Measurements from ENCODE around the gene EEF1B2. TPM values are rescaled to one million over a fixed set of nuclear protein-coding genes. Genes with fewer than 3 reads are reported as not detected.

EEF1B2 gene
- total and polyA plus RNA-seq, 2 experiments from 2014 or later: 305 to 673 TPM

DNA sequence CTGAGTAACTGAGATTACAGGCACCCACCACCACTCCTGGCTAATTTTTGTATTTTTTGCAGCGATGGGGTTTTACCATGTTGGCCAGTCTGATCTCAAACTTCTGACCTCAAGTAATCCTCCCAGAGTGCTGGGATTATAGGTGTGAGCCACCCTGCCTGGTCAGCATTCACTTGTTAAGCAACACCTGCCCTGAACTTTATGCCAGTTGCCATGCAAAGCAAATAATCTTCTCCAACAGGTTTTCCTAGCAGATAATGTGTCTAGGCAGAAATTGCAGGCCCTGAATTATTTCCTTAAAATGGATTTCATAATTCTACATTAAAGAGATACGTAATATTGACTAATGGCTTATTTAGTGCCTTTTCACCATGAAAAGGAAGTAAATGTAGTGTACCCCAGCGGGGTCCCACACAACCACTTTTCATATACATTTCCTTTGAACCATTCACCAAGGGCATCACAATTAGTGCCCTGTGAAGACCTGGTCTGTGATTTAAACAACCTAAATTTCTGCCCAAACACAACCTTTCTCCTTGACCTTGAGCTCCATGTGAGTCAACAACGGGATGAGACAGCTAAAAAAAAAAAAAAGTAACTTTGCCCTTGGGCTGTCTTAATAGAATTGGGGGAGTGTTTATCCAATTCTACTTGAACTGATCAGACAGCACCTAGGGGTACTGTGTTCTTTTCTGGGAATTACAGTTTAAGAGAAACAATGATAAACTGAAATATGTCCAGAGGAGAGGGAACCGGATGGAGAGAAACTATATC is 41.6 kb downstream of the EEF1B2 start:
- TF ChIP-seq ZNF114 (CRISPR knock-in tag; IDR thresholded peaks at IDR 0.05): no peak
- TF ChIP-seq, protein P1, sequence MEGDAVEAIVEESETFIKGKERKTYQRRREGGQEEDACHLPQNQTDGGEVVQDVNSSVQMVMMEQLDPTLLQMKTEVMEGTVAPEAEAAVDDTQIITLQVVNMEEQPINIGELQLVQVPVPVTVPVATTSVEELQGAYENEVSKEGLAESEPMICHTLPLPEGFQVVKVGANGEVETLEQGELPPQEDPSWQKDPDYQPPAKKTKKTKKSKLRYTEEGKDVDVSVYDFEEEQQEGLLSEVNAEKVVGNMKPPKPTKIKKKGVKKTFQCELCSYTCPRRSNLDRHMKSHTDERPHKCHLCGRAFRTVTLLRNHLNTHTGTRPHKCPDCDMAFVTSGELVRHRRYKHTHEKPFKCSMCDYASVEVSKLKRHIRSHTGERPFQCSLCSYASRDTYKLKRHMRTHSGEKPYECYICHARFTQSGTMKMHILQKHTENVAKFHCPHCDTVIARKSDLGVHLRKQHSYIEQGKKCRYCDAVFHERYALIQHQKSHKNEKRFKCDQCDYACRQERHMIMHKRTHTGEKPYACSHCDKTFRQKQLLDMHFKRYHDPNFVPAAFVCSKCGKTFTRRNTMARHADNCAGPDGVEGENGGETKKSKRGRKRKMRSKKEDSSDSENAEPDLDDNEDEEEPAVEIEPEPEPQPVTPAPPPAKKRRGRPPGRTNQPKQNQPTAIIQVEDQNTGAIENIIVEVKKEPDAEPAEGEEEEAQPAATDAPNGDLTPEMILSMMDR (conservative IDR thresholded peaks at IDR 0.05; ENCODE audit: low read depth in 2 of 2): no peak
- TF ChIP-seq EZH2 (IDR thresholded peaks at IDR 0.05; ENCODE audit: low read depth, unreplicated experiment): no peak
- no peak for TF ChIP-seq STAT1 (IDR thresholded peaks at IDR 0.05; ENCODE audit: unreplicated experiment)
- TF ChIP-seq CREB1 (CRISPR knock-in tag; IDR thresholded peaks at IDR 0.05; ENCODE audit: low read depth): no peak
- no peak for TF ChIP-seq NANOG (IDR thresholded peaks at IDR 0.05; ENCODE audit: borderline replicate concordance)
- TF ChIP-seq JUNB (IDR thresholded peaks at IDR 0.05; ENCODE audit: unreplicated experiment): no peak
- TF ChIP-seq, protein P2, sequence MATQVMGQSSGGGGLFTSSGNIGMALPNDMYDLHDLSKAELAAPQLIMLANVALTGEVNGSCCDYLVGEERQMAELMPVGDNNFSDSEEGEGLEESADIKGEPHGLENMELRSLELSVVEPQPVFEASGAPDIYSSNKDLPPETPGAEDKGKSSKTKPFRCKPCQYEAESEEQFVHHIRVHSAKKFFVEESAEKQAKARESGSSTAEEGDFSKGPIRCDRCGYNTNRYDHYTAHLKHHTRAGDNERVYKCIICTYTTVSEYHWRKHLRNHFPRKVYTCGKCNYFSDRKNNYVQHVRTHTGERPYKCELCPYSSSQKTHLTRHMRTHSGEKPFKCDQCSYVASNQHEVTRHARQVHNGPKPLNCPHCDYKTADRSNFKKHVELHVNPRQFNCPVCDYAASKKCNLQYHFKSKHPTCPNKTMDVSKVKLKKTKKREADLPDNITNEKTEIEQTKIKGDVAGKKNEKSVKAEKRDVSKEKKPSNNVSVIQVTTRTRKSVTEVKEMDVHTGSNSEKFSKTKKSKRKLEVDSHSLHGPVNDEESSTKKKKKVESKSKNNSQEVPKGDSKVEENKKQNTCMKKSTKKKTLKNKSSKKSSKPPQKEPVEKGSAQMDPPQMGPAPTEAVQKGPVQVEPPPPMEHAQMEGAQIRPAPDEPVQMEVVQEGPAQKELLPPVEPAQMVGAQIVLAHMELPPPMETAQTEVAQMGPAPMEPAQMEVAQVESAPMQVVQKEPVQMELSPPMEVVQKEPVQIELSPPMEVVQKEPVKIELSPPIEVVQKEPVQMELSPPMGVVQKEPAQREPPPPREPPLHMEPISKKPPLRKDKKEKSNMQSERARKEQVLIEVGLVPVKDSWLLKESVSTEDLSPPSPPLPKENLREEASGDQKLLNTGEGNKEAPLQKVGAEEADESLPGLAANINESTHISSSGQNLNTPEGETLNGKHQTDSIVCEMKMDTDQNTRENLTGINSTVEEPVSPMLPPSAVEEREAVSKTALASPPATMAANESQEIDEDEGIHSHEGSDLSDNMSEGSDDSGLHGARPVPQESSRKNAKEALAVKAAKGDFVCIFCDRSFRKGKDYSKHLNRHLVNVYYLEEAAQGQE (IDR thresholded peaks at IDR 0.05; ENCODE audit: unreplicated experiment): no peak
- TF ChIP-seq POLR2AphosphoS5 (IDR thresholded peaks at IDR 0.05; ENCODE audit: low read depth): no peak
- TF ChIP-seq, protein P3, sequence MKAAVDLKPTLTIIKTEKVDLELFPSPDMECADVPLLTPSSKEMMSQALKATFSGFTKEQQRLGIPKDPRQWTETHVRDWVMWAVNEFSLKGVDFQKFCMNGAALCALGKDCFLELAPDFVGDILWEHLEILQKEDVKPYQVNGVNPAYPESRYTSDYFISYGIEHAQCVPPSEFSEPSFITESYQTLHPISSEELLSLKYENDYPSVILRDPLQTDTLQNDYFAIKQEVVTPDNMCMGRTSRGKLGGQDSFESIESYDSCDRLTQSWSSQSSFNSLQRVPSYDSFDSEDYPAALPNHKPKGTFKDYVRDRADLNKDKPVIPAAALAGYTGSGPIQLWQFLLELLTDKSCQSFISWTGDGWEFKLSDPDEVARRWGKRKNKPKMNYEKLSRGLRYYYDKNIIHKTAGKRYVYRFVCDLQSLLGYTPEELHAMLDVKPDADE (IDR thresholded peaks at IDR 0.05): no peak
- TF ChIP-seq, protein P4, sequence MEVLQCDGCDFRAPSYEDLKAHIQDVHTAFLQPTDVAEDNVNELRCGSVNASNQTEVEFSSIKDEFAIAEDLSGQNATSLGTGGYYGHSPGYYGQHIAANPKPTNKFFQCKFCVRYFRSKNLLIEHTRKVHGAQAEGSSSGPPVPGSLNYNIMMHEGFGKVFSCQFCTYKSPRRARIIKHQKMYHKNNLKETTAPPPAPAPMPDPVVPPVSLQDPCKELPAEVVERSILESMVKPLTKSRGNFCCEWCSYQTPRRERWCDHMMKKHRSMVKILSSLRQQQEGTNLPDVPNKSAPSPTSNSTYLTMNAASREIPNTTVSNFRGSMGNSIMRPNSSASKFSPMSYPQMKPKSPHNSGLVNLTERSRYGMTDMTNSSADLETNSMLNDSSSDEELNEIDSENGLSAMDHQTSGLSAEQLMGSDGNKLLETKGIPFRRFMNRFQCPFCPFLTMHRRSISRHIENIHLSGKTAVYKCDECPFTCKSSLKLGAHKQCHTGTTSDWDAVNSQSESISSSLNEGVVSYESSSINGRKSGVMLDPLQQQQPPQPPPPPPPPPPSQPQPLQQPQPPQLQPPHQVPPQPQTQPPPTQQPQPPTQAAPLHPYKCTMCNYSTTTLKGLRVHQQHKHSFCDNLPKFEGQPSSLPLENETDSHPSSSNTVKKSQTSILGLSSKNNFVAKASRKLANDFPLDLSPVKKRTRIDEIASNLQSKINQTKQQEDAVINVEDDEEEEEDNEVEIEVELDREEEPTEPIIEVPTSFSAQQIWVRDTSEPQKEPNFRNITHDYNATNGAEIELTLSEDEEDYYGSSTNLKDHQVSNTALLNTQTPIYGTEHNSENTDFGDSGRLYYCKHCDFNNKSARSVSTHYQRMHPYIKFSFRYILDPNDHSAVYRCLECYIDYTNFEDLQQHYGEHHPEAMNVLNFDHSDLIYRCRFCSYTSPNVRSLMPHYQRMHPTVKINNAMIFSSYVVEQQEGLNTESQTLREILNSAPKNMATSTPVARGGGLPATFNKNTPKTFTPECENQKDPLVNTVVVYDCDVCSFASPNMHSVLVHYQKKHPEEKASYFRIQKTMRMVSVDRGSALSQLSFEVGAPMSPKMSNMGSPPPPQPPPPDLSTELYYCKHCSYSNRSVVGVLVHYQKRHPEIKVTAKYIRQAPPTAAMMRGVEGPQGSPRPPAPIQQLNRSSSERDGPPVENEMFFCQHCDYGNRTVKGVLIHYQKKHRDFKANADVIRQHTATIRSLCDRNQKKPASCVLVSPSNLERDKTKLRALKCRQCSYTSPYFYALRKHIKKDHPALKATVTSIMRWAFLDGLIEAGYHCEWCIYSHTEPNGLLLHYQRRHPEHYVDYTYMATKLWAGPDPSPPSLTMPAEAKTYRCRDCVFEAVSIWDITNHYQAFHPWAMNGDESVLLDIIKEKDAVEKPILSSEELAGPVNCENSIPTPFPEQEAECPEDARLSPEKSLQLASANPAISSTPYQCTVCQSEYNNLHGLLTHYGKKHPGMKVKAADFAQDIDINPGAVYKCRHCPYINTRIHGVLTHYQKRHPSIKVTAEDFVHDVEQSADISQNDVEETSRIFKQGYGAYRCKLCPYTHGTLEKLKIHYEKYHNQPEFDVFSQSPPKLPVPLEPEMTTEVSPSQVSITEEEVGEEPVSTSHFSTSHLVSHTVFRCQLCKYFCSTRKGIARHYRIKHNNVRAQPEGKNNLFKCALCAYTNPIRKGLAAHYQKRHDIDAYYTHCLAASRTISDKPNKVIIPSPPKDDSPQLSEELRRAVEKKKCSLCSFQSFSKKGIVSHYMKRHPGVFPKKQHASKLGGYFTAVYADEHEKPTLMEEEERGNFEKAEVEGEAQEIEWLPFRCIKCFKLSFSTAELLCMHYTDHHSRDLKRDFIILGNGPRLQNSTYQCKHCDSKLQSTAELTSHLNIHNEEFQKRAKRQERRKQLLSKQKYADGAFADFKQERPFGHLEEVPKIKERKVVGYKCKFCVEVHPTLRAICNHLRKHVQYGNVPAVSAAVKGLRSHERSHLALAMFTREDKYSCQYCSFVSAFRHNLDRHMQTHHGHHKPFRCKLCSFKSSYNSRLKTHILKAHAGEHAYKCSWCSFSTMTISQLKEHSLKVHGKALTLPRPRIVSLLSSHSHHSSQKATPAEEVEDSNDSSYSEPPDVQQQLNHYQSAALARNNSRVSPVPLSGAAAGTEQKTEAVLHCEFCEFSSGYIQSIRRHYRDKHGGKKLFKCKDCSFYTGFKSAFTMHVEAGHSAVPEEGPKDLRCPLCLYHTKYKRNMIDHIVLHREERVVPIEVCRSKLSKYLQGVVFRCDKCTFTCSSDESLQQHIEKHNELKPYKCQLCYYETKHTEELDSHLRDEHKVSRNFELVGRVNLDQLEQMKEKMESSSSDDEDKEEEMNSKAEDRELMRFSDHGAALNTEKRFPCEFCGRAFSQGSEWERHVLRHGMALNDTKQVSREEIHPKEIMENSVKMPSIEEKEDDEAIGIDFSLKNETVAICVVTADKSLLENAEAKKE (CRISPR knock-in tag; IDR thresholded peaks at IDR 0.05): no peak
- TF ChIP-seq ZNF331 (CRISPR knock-in tag; IDR thresholded peaks at IDR 0.05; ENCODE audit: low read depth): no peak
- TF ChIP-seq EZH2phosphoT487 (IDR thresholded peaks at IDR 0.05; ENCODE audit: unreplicated experiment): no peak

More for the DNA sequence above, 41.6 kb downstream of the EEF1B2 start:
- no peak overlapping the region for H3K4me3 ChIP-seq
- no peaks in the 10 kb centered on the region for H3K79me2 ChIP-seq (replicated peaks; ENCODE audit: insufficient read depth)
- Mint-ChIP-seq H3K27me3 (ENCODE audit: insufficient read depth, low read depth, poor library complexity) (peaks cover 3% of the 10 kb centered on the region), H3K4me1 (peaks cover 11% of the 10 kb centered on the region), H3K36me3 (ENCODE audit: low read depth) (no peaks in the 10 kb centered on the region), H3K9me3 (no peaks in the 10 kb centered on the region; the same call in 2 of the 3 replicates), H3K4me3 (no peak overlapping the region), H3K27ac (peak overlapping the region; percentile 28; the same call in 1 of the 2 replicates)
- no peak; the same call in 2 of the 3 replicates for ATAC-seq
- H3K27me3 ChIP-seq (ENCODE audit: insufficient read depth): no peaks in the 10 kb centered on the region
- H3K27ac ChIP-seq (ENCODE audit: low read depth): peak overlapping the region; percentile 53; the same call in 1 of the 2 replicates
- no peak for DNase-seq (ENCODE audit: low spot score)
- no peaks in the 10 kb centered on the region for H4K20me1 ChIP-seq (replicated peaks; ENCODE audit: insufficient read depth)
- H3K4me1 ChIP-seq (ENCODE audit: insufficient read depth): peaks cover 14% of the 10 kb centered on the region; the same call in 1 of the 2 replicates
- 0 out of 2 replicates have a peak overlapping the region, but pooled peaks have one; percentile 7 for H2AFZ ChIP-seq
- peak overlapping the region; percentile 49; the same call in 1 of the 2 replicates for H3K4me2 ChIP-seq
- H3K36me3 ChIP-seq (ENCODE audit: insufficient read depth): no peaks in the 10 kb centered on the region
- no peaks in the 10 kb centered on the region for H3F3A ChIP-seq (replicated peaks; ENCODE audit: low read depth)
- no peaks in the 10 kb centered on the region for H3K9me2 ChIP-seq (ENCODE audit: insufficient read depth)

Measured in GM23338 (cell line).